OCI-M1 (cell line): ENCODE data around the gene BANF2.

Experiments used
- DNase-seq: peaks from one replicate; lab custom pipeline; 2025; lab: John Stamatoyannopoulos, UW

BANF2 gene

DNA sequence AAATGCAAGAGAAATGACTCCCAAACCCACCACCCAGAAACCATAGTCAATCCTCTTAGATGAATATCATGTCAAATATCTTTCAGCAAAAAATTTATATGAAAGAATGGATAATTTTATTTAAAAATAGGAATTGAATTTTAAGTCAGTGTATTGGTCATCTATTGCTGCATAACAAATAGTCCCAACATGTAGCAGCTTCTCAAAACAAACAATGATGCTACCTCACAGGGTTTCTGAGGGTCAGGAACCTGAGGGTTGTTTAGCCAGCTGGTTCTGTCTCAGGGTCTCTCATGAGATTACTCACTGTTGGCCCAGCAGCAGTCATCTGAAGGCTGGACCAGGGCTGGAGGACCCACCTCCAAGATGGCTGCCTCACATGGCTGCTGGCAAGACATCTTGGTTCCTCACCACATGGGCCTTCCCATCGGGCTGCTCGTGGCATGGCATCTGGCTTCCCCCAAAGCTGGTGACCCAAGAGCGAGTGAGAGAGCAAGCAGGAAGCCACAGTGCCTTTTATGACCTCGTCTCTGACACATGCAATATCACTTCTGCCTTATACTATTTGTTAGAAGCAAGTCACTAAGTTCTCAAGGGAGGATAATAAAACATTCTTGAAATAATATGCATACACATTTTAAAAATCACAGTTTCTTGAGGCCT is 36.3 kb downstream of the BANF2 start:
- DNase-seq = no peak

DNA sequence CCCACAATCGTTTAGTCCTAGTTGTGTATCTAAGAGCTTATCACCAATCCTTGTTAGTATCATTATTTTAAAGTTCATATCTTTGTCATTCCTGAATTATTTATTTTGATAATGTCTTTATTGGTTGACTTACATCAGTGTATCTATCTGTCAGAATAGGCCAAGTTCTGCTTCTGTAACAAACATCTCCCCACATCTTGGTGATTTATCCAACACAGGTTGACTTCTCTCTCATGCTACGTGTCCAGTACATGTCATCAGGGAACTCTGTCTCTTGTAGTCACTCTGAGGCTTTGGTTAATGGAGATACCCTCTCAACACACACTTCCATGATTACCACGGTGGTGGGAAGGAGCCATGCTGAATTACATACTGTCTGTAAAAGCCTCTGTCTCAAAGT is 38.4 kb downstream of the BANF2 start:
- no peak for DNase-seq

GRCh38 chr20:17741220-17741619 is 41.5 kb downstream of the BANF2 start:
- DNase-seq = no peak

- DNase-seq = no peak
Observed at GRCh38 chr20:17742731-17743130, 43.0 kb downstream of the BANF2 start.

GRCh38 chr20:17743677-17744076 is 43.9 kb downstream of the BANF2 start:
- DNase-seq = peak; percentile 16

GRCh38 chr20:17747431-17747846 is 47.7 kb downstream of the BANF2 start:
- peak; percentile 17 for DNase-seq

DNA sequence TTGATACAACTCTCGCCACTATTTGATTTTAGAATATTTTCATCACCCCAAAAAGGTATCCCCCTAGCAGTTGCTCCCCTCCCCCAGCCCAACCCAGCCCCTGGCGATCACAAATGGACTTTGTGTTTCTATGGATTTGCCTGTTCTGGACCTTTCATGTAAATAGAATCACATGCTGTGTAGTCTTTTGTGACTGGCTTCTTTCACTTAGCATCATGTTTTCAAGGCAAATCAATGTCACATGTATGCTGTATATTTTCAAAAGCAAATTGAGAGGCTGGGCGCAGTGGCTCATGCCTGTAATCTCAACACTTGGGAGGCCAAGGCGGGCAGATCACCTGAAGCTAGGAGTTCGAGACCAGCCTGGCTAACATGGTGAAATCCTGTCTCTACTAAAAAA is 48.5 kb downstream of the BANF2 start:
- no peak for DNase-seq

DNA sequence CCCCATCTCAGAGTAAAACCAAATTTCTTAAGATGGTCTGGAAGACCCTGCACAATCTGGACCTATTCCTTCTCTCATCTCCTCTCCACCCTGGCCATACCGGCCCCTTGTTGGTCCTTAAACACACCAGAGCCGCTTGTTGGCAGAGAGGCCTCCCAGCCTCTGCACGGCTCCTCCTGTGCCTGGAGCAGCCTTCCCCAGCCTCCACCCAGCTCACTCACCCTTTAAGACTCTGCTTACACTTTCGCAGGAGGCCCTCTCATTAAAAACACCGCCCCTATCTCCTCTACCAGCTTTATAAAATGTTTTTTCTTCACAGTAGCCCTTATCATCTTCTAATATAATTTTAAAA is 49.8 kb downstream of the BANF2 start:
- DNase-seq = no peak

DNA sequence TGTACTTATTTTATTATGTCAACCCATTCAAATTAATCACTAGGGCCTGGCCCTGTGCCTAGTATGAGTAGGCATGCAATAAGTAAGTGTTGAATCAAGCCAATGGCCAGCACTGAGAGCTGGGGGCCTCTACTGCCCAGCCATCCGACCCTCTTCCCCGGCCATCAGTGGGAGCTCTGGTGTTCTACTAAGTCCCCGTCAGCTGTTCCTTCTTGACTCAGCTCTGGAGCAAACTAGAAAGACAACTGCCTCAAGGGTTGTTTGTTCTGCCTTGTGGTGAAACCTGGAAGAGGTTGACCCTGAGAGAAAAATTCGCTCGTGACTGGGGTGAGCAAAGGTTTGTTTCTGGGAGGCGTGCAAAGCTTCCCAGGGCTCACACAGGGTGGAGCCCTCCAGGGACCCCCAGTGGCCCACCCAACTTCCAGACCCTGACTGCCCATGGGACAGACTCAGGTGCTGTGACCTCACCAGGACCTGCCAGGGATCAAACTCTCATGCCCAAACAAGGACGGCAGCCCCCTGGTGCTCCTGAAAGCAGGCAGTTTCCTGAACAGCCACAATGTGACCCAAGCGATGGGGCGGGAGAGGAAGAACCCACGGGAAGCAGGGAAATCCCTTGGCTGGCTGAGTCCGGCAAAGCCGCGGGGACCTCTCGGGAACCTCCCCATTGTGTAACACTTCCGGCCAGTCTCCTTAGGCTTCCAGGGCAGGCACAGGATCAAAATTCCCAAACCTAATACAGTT is 50.4 kb downstream of the BANF2 start:
- no peak for DNase-seq

DNA sequence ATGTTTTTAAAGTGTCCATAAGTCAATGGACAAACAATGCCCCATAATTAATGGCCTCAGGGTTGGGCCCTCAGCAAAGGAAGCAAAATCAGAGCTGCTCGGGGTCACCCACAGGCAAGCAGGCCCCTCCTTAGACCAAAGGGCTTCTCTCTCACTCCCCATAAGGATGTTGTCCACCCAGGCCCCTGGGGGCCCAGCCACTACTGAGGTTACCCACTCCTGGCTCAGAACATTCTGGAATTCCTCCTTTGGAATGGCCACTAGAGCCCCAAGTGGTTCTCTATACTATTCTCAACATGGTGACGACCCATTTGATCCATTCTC is 50.9 kb downstream of the BANF2 start:
- no peak for DNase-seq

DNA sequence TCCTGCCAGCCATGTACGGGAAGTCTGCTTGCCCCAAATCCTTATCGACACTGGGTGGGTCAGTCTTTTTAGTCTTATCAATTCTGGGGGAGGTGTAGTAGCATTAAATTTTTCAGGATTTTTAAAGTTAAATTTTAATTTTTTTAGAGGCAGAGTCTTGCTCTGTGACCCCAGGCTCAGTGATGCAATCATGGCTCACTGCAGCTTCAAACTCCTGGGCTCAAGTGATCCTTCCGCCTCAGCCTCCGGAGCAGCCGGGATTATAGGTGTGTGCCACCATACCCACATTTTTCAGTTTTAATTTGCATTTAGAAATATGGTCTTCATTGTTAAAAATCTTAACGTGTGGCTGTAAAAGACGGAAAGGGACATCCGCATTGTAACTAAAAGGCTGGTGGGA is 51.9 kb downstream of the BANF2 start:
- DNase-seq = no peak

- no peak for DNase-seq
Observed at GRCh38 chr20:17752459-17752858, 52.7 kb downstream of the BANF2 start.

DNA sequence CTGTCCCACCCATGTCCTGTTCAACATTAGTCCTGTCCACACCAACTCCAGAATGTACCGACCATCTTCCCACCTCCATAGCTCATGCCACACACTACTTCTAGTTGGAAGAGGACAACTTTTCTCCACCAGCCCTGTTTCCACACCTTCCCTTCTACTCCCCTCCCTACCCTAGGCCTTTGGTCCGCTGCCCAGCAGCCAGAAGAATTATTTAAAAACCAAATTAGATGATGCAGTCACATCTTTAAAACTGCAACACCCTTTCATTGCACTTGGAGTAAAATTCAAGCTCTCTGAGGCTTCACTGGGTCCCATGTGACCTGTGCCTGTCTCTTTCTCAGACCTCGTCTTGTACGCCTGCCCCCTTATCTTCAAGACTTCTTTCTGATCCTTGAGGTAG is 53.8 kb downstream of the BANF2 start:
- no peak for DNase-seq

GRCh38 chr20:17756529-17756928 is 56.8 kb downstream of the BANF2 start:
- DNase-seq = no peak

GRCh38 chr20:17757496-17757895 is 57.7 kb downstream of the BANF2 start:
- DNase-seq = no peak

DNA sequence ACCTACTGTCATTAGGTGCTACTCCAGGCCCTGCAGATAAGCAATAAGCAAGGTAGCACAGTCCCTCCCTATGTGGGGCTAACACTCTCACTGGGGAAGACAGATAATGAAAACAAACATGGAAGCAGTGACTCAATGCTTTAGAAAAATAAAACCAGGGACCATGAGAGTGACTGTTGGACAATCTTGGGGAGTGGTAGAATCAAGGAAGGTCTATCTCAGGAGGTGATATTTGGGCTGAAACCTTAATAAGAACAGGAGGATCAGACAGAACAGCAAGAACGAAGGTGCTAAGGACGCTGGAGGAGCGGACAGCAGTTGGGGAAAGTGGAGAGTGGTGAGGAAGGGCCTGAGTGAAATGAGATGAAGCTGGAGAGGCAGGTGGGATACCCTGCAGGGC is 58.2 kb downstream of the BANF2 start:
- DNase-seq = no peak

DNA sequence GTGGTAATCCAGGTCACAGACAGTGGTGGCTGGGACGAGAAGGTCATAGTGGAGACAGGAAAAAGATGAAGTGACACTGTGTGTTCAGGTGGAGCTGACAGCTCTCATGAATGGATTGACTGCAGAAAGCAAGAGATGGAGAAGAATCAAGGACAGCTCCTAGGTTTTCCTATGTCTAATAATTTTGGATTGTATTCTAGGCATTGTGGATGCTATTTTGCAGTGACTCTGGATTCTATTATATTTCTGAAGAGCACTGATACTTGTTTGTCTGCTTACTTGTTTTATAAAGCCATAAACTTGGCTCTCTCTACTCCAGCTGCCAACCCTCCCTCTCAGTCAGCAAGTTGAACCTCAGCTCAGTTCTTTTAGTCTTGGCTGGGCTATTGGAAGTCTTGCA is 58.7 kb downstream of the BANF2 start:
- no peak for DNase-seq

- no peak for DNase-seq
Observed at GRCh38 chr20:17759449-17759848, 59.7 kb downstream of the BANF2 start.

GRCh38 chr20:17761604-17762003 is 61.8 kb downstream of the BANF2 start:
- peak; percentile 8 for DNase-seq

GRCh38 chr20:17762243-17762872 is 62.6 kb downstream of the BANF2 start:
- DNase-seq = no peak

DNA sequence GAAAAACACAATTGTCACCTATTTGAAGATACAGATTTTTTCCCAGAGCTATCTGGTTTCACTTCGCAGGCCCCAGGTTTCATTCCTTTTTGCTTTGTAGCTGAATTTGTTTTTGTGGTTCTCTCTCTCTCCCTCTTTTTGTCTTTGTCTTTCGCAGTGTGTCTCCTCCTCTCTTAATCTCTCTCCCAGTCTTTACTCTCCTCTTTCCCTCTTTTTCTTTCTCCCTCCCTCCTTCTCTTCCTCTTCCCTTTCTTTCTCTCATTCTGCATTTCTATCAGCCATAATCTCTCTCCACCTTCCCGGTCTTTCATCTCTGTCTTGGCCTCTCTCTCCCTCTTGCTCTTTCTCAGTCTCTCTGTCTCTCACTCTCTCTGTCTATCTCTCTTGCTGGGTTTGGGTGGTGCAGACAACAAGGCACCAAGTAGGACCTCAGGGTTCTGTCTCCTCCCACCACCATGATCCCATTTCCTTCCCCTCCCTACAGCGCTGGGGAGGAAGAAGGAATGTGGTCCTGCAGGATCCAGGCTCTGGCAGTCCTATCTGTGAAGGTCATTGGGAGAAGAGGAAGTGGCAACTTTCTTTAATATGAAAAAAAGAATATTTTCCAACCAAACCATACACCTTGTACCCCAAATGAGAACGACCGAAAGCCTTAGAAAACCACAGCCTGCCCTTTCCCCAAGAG is 63.2 kb downstream of the BANF2 start:
- no peak for DNase-seq

DNA sequence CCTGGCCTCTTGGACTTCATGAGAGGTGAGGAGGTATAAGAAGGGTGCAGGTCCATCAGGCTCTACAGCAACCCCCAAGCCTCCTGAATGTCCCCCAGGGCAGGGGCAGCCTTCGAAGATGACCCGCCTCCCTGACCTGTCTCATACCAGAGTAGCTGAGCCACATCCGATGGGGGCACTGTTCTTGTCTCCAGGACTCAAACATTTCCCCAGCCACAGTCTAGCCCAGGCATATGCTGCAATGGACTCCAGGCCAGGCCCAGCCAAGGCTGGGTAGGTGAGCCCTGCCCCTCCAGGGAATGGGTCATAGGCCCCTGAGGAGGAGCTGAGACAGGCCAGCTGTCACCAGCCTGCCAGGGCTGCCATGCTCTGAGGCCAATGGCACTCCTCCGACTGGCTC is 65.3 kb downstream of the BANF2 start:
- no peak for DNase-seq

DNA sequence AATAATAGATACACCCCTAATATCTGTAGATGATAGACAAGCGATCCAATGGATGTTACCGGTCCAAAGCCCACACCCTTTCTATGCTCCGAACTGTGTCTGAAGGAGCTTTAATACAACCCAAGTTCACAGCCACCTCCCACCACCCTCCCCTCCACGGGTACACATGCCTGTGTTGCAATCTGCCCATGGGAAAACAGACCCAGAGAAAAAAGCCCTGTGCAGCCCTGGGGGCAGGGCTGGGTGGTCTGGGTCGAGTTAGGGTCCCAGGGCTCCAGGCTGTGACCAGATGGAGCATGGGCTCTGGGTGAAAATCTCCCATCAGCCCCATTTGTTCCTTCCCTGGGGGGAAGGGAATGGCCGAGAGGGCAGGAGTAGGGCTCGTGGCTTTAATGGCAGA is 65.8 kb downstream of the BANF2 start:
- DNase-seq = no peak
